ENCODE data around the gene NAPSA. TPM values are rescaled to one million over a fixed set of nuclear protein-coding genes. Genes with fewer than 3 reads are reported as not detected.

The NAPSA gene
- not detected in 2 replicates for total RNA-seq

GRCh38 chr19:50365434-50366306 lies at the start of gene NAPSA:
Gene NAPSA (minus strand): TSS chr19:50365639. CDS start chr19:50365621, 18 bp downstream.

DNA sequence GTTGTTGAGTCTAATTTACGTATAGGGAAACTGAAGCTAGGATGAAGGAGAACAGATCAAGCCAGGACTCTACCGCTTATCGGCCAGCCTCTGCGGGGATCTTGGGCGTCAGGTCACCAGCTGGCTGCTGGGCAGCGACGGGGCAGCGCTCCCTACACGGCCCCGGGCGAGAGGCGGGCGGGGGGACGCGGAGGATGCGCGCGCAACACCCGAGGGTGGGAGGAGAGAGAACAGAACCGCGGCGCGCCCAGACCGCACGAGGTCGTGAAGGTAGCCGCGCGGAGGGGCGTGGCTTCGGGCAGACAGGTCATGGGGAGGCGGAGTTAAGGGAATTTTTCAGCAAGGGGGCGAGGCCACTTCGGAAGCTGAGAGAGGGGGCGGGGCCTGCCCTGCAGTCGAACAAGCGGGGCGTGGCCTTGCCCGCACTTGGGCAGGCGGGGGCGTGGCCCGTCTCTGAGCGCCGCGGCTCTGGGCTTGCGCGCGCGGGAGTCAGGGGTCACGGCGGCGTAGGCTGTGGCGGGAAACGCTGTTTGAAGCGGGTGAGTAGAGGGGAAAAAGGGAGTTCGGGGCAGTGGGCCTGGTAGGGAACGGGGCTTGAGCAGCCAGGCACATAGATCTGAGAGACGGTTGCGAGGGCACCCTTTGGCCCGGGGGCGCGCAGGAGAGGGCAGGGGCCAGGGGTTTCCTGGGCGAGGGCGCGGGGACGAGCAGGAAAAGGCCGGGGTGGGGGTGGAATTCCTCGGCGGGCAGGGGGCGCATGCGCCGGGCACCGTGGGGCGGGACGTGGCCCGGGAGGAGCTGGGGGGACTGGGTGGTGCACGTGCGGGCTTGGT lies 18.6 kb upstream of the NAPSA start, which contains the start of gene POLD1:
Gene POLD1 (plus strand): TSS at position 496 of the 833 bp plus-strand sequence. CDS start 14,505 bp downstream, outside the sequence.

DNA sequence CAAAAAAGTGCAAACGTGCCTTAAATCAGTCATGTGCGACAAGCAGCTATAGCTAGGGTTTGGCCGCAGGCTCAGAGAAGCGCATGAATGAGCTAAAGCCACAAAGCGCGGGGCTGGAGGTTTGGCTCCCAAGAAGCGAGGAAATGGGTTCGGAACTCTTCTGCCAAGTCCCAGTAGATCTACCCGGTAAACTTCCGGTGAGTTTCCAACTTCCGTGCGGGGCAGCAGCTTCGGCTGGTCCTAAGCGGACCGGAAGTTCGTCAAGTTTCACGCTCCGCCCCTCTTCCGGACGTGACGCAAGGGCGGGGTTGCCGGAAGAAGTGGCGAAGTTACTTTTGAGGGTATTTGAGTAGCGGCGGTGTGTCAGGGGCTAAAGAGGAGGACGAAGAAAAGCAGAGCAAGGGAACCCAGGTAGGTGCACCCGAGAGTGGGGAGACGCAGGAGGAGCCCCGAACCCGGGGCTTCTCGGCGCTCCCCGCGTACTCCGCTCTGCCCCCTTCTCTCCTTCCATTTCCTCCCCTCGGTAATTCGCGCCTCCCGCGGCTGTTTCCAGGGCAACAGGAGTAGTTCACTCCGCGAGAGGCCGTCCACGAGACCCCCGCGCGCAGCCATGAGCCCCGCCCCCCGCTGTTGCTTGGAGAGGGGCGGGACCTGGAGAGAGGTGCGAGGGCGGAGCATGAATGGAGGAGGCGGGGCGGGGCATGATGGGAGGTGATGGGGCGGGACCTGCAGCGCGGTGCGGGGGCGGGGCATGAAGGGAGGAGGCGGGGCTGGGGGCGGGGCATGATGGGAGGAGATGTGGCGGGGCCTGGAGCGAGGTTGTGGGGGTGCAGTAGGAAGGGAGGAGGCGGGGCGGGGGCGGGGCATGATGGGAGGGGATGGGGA lies 11.0 kb upstream of the NAPSA start, which contains the start of gene NR1H2:
Gene NR1H2 (plus strand): TSS at position 292 of the 885 bp plus-strand sequence. CDS start 1,149 bp downstream, outside the sequence.

DNA sequence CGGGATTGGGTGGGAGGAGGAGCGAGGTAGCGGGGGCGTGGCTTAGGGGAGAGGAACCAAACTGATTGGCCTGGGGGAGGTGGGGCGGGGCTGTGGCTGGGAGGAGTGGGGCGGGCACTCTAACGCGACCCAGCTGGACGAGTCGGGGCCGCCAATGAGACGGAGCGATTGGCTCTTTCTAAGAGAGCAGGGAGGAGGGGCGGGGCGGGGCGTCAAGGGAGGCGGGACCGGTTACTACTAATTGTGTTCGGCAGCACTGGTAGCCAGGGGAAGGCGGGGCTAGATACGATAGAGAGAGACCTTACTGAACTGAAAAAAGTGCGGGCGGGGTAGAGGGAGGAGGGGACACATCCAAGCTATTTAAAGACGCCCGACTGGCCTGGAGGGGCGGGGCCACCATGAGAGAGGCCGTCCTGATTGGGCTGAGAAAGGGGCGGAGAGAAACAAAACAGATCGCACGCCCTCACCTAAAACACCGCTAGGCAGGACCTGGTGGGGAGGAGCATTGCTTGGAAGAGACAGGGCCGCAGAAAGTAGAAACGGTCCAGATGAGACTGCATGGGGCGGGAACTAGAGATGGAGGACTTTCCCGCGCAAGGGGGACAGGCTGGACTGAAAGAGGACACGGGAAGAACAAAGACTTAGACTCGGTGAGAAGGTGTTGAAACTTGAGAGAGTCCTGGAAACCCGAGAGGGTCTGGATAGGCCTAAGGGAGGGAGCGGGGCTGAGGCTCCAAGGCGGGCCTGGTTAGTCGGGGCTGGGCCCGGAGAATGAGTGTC lies 36.1 kb downstream of the NAPSA start, which contains the start of gene KCNC3:
Gene KCNC3 (minus strand): TSS at position 232 of the 780 bp plus-strand sequence. CDS start 295 bp downstream, outside the sequence.

Other genes with a start within 250 kb of the NAPSA start
- gene IZUMO2, start 202.4 kb downstream of the NAPSA start, total RNA-seq = not detected in 2 replicates
- gene MYH14, start 162.0 kb downstream of the NAPSA start, total RNA-seq = under 0.01 TPM in 1 of 2 replicates, not detected in the other
- not detected in 2 replicates for gene KCNC3, start 36.3 kb downstream of the NAPSA start, total RNA-seq
- gene NR1H2, start 10.8 kb upstream of the NAPSA start, total RNA-seq = 74.3 and 82.1 TPM in 2 replicates
- 10.5 and 51.7 TPM in 2 replicates for gene POLD1, start 18.7 kb upstream of the NAPSA start, total RNA-seq
- gene SPIB, start 53.3 kb upstream of the NAPSA start, total RNA-seq = 0.29 TPM in 1 of 2 replicates, not detected in the other
- gene MYBPC2, start 67.3 kb upstream of the NAPSA start, total RNA-seq = not detected in 2 replicates
- gene EMC10, start 110.9 kb upstream of the NAPSA start, total RNA-seq = 44.0 and 46.2 TPM in 2 replicates
- gene GARIN5A, start 111.2 kb upstream of the NAPSA start, total RNA-seq = 0.14 and 0.44 TPM in 2 replicates
- gene JOSD2, start 145.6 kb upstream of the NAPSA start, total RNA-seq = 19.3 and 19.7 TPM in 2 replicates
- gene ASPDH, start 148.3 kb upstream of the NAPSA start, total RNA-seq = not detected in 2 replicates
- under 0.01 TPM in 1 of 2 replicates, not detected in the other for gene LRRC4B, start 202.8 kb upstream of the NAPSA start, total RNA-seq

Measured in placental pericyte (primary cell).